Spleen (tissue), 7 donors: ENCODE results near the gene SPATA32.
"Not testable (repeated sequence)": the region's sequence is repeated elsewhere in the genome, so short reads cannot be mapped to it uniquely, and the experiment has no call there.

ENCODE experiments used
- CTCF ChIP-seq, 11 experiments: fragments of 200-600 bp in 7 of 11; fragments of 450-650 bp in 4 of 11; sonication (generic) in 4 of 11; IDR thresholded peaks in 8 of 11; conservative IDR thresholded peaks in 3 of 11; 1 replicate in 7 of 11; 2 replicates in 4 of 11; pipeline versions ENCODE4 v1.4.0 to v1.8.0; 2016 to 2021; ENCODE audit warnings: antibody characterized with exemption in 11 of 11, inconsistent platforms in 4 of 11, mild to moderate bottlenecking in 1 of 11
- POLR2A ChIP-seq, 3 donors: fragments of 450-650 bp; IDR thresholded peaks; one replicate each; pipeline ENCODE4 v1.5.1; 2017; ENCODE audit warnings: antibody characterized with exemption in 3 of 3, mild to moderate bottlenecking in 1 of 3
- donor health status: DM: no; HTN: no; CAD: no; lungs with moderate emphysema.
- donor health status: DM: no; HTN: no; CAD: no.
- donor health status: DM: no; HTN: no; CAD: no.

- TF ChIP-seq CTCF (IDR thresholded peaks at IDR 0.05 in 8 of 11, conservative IDR thresholded peaks at IDR 0.05 in 3 of 11); POLR2A (IDR thresholded peaks at IDR 0.05): not testable (repeated sequence)
Measured at GRCh38 chr17:45302220-45302619, 40.3 kb upstream of the SPATA32 start.
